Measurements from ENCODE around the gene NBAS.

The NBAS gene

DNA sequence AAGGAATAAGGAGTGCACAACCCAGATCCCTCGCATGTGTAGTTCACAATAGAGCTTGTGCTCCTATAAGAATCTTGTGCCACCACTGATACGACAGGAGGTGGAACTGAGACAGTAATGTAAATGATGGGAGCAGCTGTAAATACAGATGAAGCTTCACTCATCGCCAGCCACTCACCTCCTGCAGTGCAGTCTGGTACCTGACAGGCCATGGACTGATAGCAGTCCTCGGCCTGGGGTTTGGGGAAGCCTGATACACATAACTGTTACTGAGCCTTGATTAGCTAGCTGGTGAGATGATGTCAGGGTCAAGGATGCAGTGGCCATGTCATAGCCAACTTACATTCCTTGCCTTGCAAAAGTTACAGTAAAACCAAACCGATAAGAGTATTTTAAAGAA, 376.6 kb downstream of the NBAS start:
- peaks cover 3 to 21% (median 6%) of the 10 kb centered on the region in 4 experiments for H3K36me3 ChIP-seq (ENCODE audit: control insufficient read depth in 4 of 4, insufficient read depth in 4 of 4, low read length in 3 of 4)
- no peak overlapping the region for H3K27ac ChIP-seq (ENCODE audit: insufficient read depth in 1 of 2, low read depth in 1 of 2, low read length in 2 of 2, poor library complexity in 1 of 2, severe bottlenecking in 2 of 2)
- ChIA-PET CTCF (no interaction called here), POLR2A (no interaction called here)
- no peaks in the 10 kb centered on the region for H3K9me3 ChIP-seq (ENCODE audit: control extremely low read depth in 1 of 5, control insufficient read depth in 4 of 5, insufficient read depth in 2 of 5, low read depth in 1 of 5, low read length in 4 of 5)
- no peak for DNase-seq
- 100% methylated on average over 4 of the region's 5 CpGs for WGBS (ENCODE audit: insufficient coverage)
- no peak overlapping the region for H3K4me3 ChIP-seq (ENCODE audit: control insufficient read depth in 1 of 7, extremely low read depth in 1 of 7, insufficient read depth in 4 of 7, low read depth in 2 of 7, low read length in 6 of 7)
- no peaks in the 10 kb centered on the region for H3K27me3 ChIP-seq (replicated peaks in 2 of 5; ENCODE audit: control insufficient read depth in 4 of 5, insufficient read depth in 5 of 5, low read length in 4 of 5)
- no peaks in the 10 kb centered on the region for H3K4me1 ChIP-seq (ENCODE audit: control extremely low read depth in 1 of 4, control insufficient read depth in 4 of 4, insufficient read depth in 4 of 4, low read length in 3 of 4)

DNA sequence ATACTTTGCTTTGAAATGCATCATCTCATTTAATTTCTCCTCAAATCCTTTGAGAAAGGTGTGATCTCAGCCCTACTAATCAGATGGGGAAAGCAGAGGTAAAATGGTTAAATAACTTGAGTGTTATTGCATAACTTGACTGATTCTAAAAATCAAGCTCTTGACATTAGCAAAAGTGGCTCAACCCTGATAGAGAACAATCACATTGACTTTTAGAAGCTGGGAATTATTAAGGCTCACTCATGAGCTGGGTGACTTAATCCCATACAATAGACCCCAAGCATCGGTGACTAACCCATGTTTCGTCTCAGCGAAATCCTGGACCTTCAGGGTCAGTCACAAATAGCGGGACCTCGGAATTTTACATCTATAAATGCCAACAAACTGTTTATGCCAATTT, 378.9 kb downstream of the NBAS start:
- DNase-seq: no peak
- H3K4me1 ChIP-seq (ENCODE audit: control extremely low read depth in 1 of 4, control insufficient read depth in 4 of 4, insufficient read depth in 4 of 4, low read length in 3 of 4): no peaks in the 10 kb centered on the region
- H3K4me3 ChIP-seq (ENCODE audit: control insufficient read depth in 1 of 7, extremely low read depth in 1 of 7, insufficient read depth in 4 of 7, low read depth in 2 of 7, low read length in 6 of 7): no peak overlapping the region
- H3K36me3 ChIP-seq (ENCODE audit: control insufficient read depth in 4 of 4, insufficient read depth in 4 of 4, low read length in 3 of 4): peaks cover 0 to 18% (median 2%) of the 10 kb centered on the region in 4 experiments
- ChIA-PET POLR2A (no interaction called here), CTCF (no interaction called here)
- H3K9me3 ChIP-seq (ENCODE audit: control extremely low read depth in 1 of 5, control insufficient read depth in 4 of 5, insufficient read depth in 2 of 5, low read depth in 1 of 5, low read length in 4 of 5): no peaks in the 10 kb centered on the region
- H3K27ac ChIP-seq (ENCODE audit: insufficient read depth in 1 of 2, low read depth in 1 of 2, low read length in 2 of 2, poor library complexity in 1 of 2, severe bottlenecking in 2 of 2): no peak overlapping the region
- 96% methylated on average over 3 of the region's 5 CpGs for WGBS (ENCODE audit: insufficient coverage)
- no peaks in the 10 kb centered on the region for H3K27me3 ChIP-seq (replicated peaks in 2 of 5; ENCODE audit: control insufficient read depth in 4 of 5, insufficient read depth in 5 of 5, low read length in 4 of 5)

DNA sequence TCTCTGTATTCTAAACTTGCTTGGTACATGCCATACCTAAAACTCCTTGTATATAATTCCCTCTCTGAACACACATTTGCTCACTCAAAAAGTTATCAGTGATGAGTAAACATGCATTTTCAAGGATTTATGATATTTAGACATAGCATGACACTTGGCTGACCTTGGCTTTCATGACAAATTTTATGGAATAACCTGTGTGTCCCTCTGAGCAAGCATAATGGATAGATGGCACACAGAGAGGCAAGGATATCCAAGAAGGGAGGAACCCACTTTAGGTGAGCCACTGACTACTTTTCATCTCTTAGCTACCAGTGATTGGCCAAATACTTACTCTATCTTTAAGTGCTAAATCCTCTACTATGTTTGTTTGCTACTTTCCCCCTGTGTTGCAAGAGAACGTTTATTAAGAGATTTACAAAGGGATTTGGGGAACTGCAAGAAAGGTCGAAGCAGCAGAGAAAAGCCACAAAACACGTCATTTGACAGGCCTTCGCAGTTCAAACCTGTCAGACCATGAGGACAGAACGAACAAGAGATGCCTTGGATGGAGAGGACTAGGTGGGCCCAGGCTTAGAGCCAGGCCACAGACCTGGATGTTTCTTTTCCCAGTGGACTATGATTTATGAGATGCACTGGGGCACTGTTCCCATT, 379.9 kb downstream of the NBAS start:
- POLR2A ChIA-PET: no interaction called here
- WGBS (ENCODE audit: insufficient coverage): 98% methylated on average over 5 of the region's 5 CpGs
- peaks cover 0 to 18% (median 2%) of the 10 kb centered on the region in 4 experiments for H3K36me3 ChIP-seq (ENCODE audit: control insufficient read depth in 4 of 4, insufficient read depth in 4 of 4, low read length in 3 of 4)
- H3K27ac ChIP-seq (ENCODE audit: insufficient read depth in 1 of 2, low read depth in 1 of 2, low read length in 2 of 2, poor library complexity in 1 of 2, severe bottlenecking in 2 of 2): no peak overlapping the region
- H3K4me1 ChIP-seq (ENCODE audit: control extremely low read depth in 1 of 4, control insufficient read depth in 4 of 4, insufficient read depth in 4 of 4, low read length in 3 of 4): no peaks in the 10 kb centered on the region
- no peaks in the 10 kb centered on the region for H3K27me3 ChIP-seq (replicated peaks in 2 of 5; ENCODE audit: control insufficient read depth in 4 of 5, insufficient read depth in 5 of 5, low read length in 4 of 5)
- no peak overlapping the region for H3K4me3 ChIP-seq (ENCODE audit: control insufficient read depth in 1 of 7, extremely low read depth in 1 of 7, insufficient read depth in 4 of 7, low read depth in 2 of 7, low read length in 6 of 7)
- no peak for DNase-seq
- no peaks in the 10 kb centered on the region for H3K9me3 ChIP-seq (ENCODE audit: control extremely low read depth in 1 of 5, control insufficient read depth in 4 of 5, insufficient read depth in 2 of 5, low read depth in 1 of 5, low read length in 4 of 5)
- CTCF ChIA-PET: no interaction called here

DNA sequence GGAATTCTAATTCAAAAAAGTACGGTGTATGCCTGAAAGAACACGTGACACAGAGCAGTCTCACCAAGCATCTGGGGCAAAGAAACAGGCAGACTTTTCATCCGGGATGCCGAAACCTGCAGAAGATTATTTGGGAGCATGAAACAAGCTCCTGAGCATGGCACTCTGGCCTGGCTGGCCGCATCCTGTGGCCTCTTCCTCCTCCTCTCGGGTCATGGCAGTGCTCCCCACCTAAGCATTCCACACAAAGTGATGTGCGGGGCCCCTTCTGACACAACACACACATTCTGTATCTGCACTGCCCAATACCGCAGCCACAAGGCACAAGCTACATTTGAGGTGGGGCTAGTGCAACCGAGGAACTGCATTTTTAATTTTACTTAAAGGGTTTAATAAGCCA, 380.8 kb downstream of the NBAS start:
- no peak for DNase-seq
- 96% methylated on average over 8 of the region's 9 CpGs for WGBS (ENCODE audit: insufficient coverage)
- Histone ChIP-seq H3K4me3 (ENCODE audit: control insufficient read depth in 1 of 7, extremely low read depth in 1 of 7, insufficient read depth in 4 of 7, low read depth in 2 of 7, low read length in 6 of 7) (no peak overlapping the region), H3K36me3 (ENCODE audit: control insufficient read depth in 4 of 4, insufficient read depth in 4 of 4, low read length in 3 of 4) (peaks cover 0 to 16% (median 2%) of the 10 kb centered on the region in 4 experiments), H3K27ac (ENCODE audit: insufficient read depth in 1 of 2, low read depth in 1 of 2, low read length in 2 of 2, poor library complexity in 1 of 2, severe bottlenecking in 2 of 2) (no peak overlapping the region), H3K9me3 (ENCODE audit: control extremely low read depth in 1 of 5, control insufficient read depth in 4 of 5, insufficient read depth in 2 of 5, low read depth in 1 of 5, low read length in 4 of 5) (no peaks in the 10 kb centered on the region), H3K27me3 (replicated peaks in 2 of 5; ENCODE audit: control insufficient read depth in 4 of 5, insufficient read depth in 5 of 5, low read length in 4 of 5) (no peaks in the 10 kb centered on the region), H3K4me1 (ENCODE audit: control extremely low read depth in 1 of 4, control insufficient read depth in 4 of 4, insufficient read depth in 4 of 4, low read length in 3 of 4) (no peaks in the 10 kb centered on the region)
- CTCF ChIA-PET: interaction anchor here (2.1 kb wide), 1 partner anchor 19 kb away, joined by 4 read pairs; no protein-coding TSS in a partner anchor
- POLR2A ChIA-PET: no interaction called here

DNA sequence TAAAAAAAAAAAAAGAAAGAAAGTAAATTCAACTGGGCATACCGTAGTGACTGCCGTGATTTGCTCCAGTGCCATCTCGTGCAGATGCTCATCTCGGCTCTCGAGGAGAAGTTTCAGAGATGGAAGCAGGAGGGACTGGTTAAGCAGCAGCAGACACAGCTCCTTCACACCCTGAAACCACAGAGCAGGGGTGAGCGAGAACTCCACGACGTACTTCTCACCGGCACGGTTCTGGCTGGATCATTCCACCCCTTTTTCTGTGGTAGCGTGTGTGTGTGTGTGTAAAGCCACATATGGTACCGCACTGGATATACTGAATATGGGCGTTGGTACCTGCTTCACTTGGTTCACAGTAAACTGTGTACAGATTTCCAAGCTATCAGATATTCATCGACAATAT, 382.2 kb downstream of the NBAS start:
- H3K4me1 ChIP-seq (ENCODE audit: control extremely low read depth in 1 of 4, control insufficient read depth in 4 of 4, insufficient read depth in 4 of 4, low read length in 3 of 4): no peaks in the 10 kb centered on the region
- H3K27me3 ChIP-seq (replicated peaks in 2 of 5; ENCODE audit: control insufficient read depth in 4 of 5, insufficient read depth in 5 of 5, low read length in 4 of 5): no peaks in the 10 kb centered on the region
- WGBS (ENCODE audit: insufficient coverage): 95% methylated on average over 12 of the region's 14 CpGs
- DNase-seq: no peak
- ChIA-PET CTCF (interaction anchor here (2.1 kb wide), 1 partner anchor 18 kb away, joined by 4 read pairs; no protein-coding TSS in a partner anchor), POLR2A (interaction anchor here (0.6 kb wide), 1 partner anchor 259 kb away, joined by 3 read pairs; no protein-coding TSS in a partner anchor)
- H3K27ac ChIP-seq (ENCODE audit: insufficient read depth in 1 of 2, low read depth in 1 of 2, low read length in 2 of 2, poor library complexity in 1 of 2, severe bottlenecking in 2 of 2): no peak overlapping the region
- H3K4me3 ChIP-seq (ENCODE audit: control insufficient read depth in 1 of 7, extremely low read depth in 1 of 7, insufficient read depth in 4 of 7, low read depth in 2 of 7, low read length in 6 of 7): no peak overlapping the region
- H3K9me3 ChIP-seq (ENCODE audit: control extremely low read depth in 1 of 5, control insufficient read depth in 4 of 5, insufficient read depth in 2 of 5, low read depth in 1 of 5, low read length in 4 of 5): no peaks in the 10 kb centered on the region
- peaks cover 0 to 9% (median 2%) of the 10 kb centered on the region in 4 experiments for H3K36me3 ChIP-seq (ENCODE audit: control insufficient read depth in 4 of 4, insufficient read depth in 4 of 4, low read length in 3 of 4)

DNA sequence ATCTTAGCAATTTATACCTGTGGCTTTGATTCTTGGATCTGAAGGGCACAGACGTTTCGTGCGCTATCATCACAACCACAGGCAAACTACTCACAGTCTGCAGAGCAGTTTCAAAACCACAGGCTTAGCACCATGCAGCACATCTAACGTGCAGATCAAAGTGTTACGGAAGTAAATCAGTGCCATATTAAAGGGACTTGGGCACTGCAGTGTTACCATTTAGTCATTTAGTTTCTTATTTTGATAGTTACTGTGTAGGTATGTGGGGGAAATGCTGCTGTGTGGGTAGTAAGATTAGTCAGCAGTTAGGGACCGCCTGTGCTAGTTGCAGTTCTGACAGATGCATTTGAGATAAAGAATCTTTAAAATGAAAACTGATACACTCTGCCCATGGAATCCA, 384.0 kb downstream of the NBAS start:
- Histone ChIP-seq H3K4me3 (ENCODE audit: control insufficient read depth in 1 of 7, extremely low read depth in 1 of 7, insufficient read depth in 4 of 7, low read depth in 2 of 7, low read length in 6 of 7) (no peak overlapping the region), H3K27ac (ENCODE audit: insufficient read depth in 1 of 2, low read depth in 1 of 2, low read length in 2 of 2, poor library complexity in 1 of 2, severe bottlenecking in 2 of 2) (no peak overlapping the region), H3K27me3 (replicated peaks in 2 of 5; ENCODE audit: control insufficient read depth in 4 of 5, insufficient read depth in 5 of 5, low read length in 4 of 5) (no peaks in the 10 kb centered on the region), H3K9me3 (ENCODE audit: control extremely low read depth in 1 of 5, control insufficient read depth in 4 of 5, insufficient read depth in 2 of 5, low read depth in 1 of 5, low read length in 4 of 5) (no peaks in the 10 kb centered on the region), H3K36me3 (ENCODE audit: control insufficient read depth in 4 of 4, insufficient read depth in 4 of 4, low read length in 3 of 4) (peaks cover 0 to 4% (median 2%) of the 10 kb centered on the region in 4 experiments), H3K4me1 (ENCODE audit: control extremely low read depth in 1 of 4, control insufficient read depth in 4 of 4, insufficient read depth in 4 of 4, low read length in 3 of 4) (no peaks in the 10 kb centered on the region)
- POLR2A ChIA-PET: no interaction called here
- DNase-seq: peak; percentile 22 to 83 (median 59)
- 100% methylated on average over 2 of the region's 6 CpGs for WGBS (ENCODE audit: insufficient coverage)
- CTCF ChIA-PET: no interaction called here

DNA sequence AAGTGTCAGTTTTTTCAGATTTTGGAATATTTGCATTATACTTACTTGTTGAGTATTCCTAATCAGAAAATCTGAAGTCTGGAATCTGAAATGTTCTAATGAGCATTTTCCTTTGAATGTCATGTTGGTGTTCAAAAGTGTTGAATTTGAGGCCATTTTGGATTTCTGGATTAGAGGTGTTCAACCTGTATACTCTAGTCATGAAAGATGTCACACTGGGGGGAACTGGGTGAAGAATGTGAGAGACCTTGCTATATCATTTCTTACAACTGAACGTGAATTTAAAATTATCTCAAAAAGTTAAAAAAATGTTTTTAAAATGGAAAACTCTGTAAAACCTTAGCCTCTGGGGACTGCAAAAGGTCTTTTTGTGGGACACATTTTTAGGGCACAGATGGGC, 384.5 kb downstream of the NBAS start:
- CTCF ChIA-PET: interaction anchor here (1.4 kb wide), 1 partner anchor 16 kb away, joined by 4 read pairs; no protein-coding TSS in a partner anchor
- POLR2A ChIA-PET: no interaction called here

More for the DNA sequence above, 384.5 kb downstream of the NBAS start:
- no peaks in the 10 kb centered on the region for H3K4me1 ChIP-seq (ENCODE audit: control extremely low read depth in 1 of 4, control insufficient read depth in 4 of 4, insufficient read depth in 4 of 4, low read length in 3 of 4)
- no CpG with 5 or more reads among the region's 1 CpG for WGBS (ENCODE audit: insufficient coverage)
- no peak overlapping the region for H3K4me3 ChIP-seq (ENCODE audit: control insufficient read depth in 1 of 7, extremely low read depth in 1 of 7, insufficient read depth in 4 of 7, low read depth in 2 of 7, low read length in 6 of 7)
- no peaks in the 10 kb centered on the region for H3K9me3 ChIP-seq (ENCODE audit: control extremely low read depth in 1 of 5, control insufficient read depth in 4 of 5, insufficient read depth in 2 of 5, low read depth in 1 of 5, low read length in 4 of 5)
- no peak for DNase-seq
- no peaks in the 10 kb centered on the region for H3K27me3 ChIP-seq (replicated peaks in 2 of 5; ENCODE audit: control insufficient read depth in 4 of 5, insufficient read depth in 5 of 5, low read length in 4 of 5)
- no peak overlapping the region for H3K27ac ChIP-seq (ENCODE audit: insufficient read depth in 1 of 2, low read depth in 1 of 2, low read length in 2 of 2, poor library complexity in 1 of 2, severe bottlenecking in 2 of 2)
- peaks cover 0 to 3% (median 1%) of the 10 kb centered on the region in 4 experiments for H3K36me3 ChIP-seq (ENCODE audit: control insufficient read depth in 4 of 4, insufficient read depth in 4 of 4, low read length in 3 of 4)

Measured in common myeloid progenitor, CD34-positive (primary cell).